Testis (tissue), 2 donors: ENCODE measurements around the gene PYY.

ENCODE experiments used
- POLR2A ChIP-seq: fragments of 450-650 bp; IDR thresholded peaks from one replicate; pipeline ENCODE4 v1.6.1; 2017; ENCODE audit warnings: antibody characterized with exemption, mild to moderate bottlenecking, moderate library complexity
- TF ChIP-seq, protein P1 (sequence below), 3 experiments: fragments of 450-650 bp in 2 of 3; fragments of 200-600 bp in 1 of 3; sonication (generic) in 1 of 3; IDR thresholded peaks; one replicate each; pipeline ENCODE4 v1.5.1; 2016 to 2019; ENCODE audit warnings: antibody characterized with exemption in 3 of 3, mild to moderate bottlenecking in 2 of 3, moderate library complexity in 1 of 3

DNA sequence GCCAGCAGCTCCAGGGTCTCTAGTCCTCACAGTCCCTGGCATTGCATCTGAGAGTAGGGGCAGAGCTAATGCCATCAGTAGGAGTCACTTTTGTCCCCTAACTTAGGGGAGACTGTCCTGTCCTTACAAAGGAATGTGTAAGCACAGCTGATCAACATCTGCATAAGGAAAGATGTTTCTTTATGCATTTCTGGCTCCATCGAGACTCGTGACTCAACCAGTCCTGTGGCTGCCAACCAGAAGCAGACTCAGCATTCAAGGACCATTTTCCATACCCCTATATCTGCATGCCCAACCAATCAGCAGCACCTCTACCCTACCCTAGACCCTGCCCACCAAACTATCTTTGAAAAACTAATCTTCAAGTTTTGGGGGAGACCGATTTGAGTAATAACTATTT is 38.2 kb downstream of the PYY start:
- TF ChIP-seq, protein P1, sequence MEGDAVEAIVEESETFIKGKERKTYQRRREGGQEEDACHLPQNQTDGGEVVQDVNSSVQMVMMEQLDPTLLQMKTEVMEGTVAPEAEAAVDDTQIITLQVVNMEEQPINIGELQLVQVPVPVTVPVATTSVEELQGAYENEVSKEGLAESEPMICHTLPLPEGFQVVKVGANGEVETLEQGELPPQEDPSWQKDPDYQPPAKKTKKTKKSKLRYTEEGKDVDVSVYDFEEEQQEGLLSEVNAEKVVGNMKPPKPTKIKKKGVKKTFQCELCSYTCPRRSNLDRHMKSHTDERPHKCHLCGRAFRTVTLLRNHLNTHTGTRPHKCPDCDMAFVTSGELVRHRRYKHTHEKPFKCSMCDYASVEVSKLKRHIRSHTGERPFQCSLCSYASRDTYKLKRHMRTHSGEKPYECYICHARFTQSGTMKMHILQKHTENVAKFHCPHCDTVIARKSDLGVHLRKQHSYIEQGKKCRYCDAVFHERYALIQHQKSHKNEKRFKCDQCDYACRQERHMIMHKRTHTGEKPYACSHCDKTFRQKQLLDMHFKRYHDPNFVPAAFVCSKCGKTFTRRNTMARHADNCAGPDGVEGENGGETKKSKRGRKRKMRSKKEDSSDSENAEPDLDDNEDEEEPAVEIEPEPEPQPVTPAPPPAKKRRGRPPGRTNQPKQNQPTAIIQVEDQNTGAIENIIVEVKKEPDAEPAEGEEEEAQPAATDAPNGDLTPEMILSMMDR (IDR thresholded peaks at IDR 0.05) = no peak
- TF ChIP-seq POLR2A = no peak
